Measurements from ENCODE around the gene ARMC9. TPM values are rescaled to one million over a fixed set of nuclear protein-coding genes. Genes with fewer than 3 reads are reported as not detected.

Gene ARMC9
- total RNA-seq, 1 donor from 2014 or later = 27.5 TPM

DNA sequence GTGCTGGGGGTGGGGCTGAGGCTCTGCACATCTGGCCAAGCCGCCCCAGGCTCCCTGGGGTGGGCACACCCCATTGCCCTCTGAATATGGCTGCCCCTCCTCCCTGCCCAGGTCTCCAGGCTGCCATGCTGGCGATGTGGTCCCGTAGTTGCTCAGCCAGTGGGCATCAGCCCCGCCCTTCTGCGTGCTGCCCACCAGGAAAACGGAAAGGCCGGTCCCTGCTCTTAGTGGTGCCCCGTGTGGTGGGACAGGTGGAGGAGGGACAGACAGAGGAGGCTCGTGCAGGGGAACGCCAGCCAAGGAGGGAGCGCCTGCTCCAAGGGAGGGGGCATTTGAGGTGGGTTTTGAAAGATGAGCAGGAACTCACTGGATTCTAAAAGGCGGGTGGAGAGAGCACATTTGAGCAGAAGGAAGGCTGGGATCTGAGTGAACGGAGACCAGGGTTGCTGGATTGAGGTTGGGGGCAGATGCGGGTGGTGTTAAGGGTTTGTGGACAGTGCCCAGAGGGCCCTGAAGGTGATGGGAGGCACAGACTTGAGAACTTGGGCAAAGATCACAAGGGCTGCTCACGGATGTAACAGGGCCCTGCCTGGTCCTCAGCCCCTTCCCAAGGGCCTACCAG is 190.4 kb downstream of the ARMC9 start:
- TF ChIP-seq, protein P1, sequence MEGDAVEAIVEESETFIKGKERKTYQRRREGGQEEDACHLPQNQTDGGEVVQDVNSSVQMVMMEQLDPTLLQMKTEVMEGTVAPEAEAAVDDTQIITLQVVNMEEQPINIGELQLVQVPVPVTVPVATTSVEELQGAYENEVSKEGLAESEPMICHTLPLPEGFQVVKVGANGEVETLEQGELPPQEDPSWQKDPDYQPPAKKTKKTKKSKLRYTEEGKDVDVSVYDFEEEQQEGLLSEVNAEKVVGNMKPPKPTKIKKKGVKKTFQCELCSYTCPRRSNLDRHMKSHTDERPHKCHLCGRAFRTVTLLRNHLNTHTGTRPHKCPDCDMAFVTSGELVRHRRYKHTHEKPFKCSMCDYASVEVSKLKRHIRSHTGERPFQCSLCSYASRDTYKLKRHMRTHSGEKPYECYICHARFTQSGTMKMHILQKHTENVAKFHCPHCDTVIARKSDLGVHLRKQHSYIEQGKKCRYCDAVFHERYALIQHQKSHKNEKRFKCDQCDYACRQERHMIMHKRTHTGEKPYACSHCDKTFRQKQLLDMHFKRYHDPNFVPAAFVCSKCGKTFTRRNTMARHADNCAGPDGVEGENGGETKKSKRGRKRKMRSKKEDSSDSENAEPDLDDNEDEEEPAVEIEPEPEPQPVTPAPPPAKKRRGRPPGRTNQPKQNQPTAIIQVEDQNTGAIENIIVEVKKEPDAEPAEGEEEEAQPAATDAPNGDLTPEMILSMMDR (IDR thresholded peaks at IDR 0.05; ENCODE audit: insufficient read depth, low read length, poor library complexity, severe bottlenecking) = no peak
- Histone ChIP-seq H3K27me3 (ENCODE audit: control insufficient read depth, insufficient read depth, low read length) (no peaks in the 10 kb centered on the region), H3K36me3 (ENCODE audit: control insufficient read depth, insufficient read depth, low read length) (no peaks in the 10 kb centered on the region), H3K4me3 (ENCODE audit: low read depth, low read length) (no peak overlapping the region)
- DNase-seq (ENCODE audit: low read depth) = no peak

DNA sequence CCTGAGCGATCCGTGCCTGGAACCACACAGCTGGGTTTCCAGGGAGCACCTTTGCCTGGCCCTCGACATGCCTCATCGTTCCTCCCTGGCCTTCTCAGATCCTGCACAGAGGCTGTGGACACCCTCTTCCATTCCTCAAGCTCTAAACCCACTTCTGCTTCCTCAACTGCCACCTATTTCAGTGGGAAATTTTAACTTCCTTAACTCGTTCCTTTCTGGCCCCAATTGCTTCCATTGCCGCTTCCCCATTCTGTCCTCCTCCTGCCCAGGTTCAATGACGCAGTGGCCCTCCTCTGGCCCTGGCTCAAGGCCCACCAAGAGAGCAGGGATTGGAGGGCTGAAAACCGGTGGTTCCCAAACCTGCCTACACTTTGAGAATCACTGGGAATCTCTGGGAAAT is 192.2 kb downstream of the ARMC9 start:
- no peaks in the 10 kb centered on the region for H3K36me3 ChIP-seq (ENCODE audit: control insufficient read depth, insufficient read depth, low read length)
- DNase-seq (ENCODE audit: low read depth) = no peak
- H3K4me3 ChIP-seq (ENCODE audit: low read depth, low read length) = no peak overlapping the region
- H3K27me3 ChIP-seq (ENCODE audit: control insufficient read depth, insufficient read depth, low read length) = peaks cover 4% of the 10 kb centered on the region
- TF ChIP-seq, protein P1 (IDR thresholded peaks at IDR 0.05; ENCODE audit: insufficient read depth, low read length, poor library complexity, severe bottlenecking) = no peak

DNA sequence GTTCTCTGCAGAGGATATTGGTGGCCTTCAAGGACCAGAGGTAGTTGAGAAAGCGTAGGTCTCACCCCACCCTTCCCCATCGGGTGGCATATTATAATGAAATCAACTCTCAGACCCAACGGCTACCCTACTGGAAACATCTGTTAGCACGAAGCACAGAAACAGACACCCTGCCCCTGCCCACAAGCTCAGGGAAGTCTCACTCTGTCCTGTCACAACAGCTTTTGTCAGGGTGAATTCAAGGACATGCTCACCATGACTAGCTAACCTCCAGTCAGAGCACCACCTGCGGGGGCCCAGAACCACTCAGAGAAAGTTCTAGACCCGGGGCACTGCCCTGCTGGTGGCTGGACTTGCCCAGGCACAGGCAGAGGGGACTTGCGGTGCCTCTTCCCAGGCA is 193.6 kb downstream of the ARMC9 start:
- no peak overlapping the region for H3K4me3 ChIP-seq (ENCODE audit: low read depth, low read length)
- TF ChIP-seq, protein P1 (IDR thresholded peaks at IDR 0.05; ENCODE audit: insufficient read depth, low read length, poor library complexity, severe bottlenecking) = no peak
- no peaks in the 10 kb centered on the region for H3K36me3 ChIP-seq (ENCODE audit: control insufficient read depth, insufficient read depth, low read length)
- H3K27me3 ChIP-seq (ENCODE audit: control insufficient read depth, insufficient read depth, low read length) = peaks cover 11% of the 10 kb centered on the region
- no peak for DNase-seq (ENCODE audit: low read depth)

DNA sequence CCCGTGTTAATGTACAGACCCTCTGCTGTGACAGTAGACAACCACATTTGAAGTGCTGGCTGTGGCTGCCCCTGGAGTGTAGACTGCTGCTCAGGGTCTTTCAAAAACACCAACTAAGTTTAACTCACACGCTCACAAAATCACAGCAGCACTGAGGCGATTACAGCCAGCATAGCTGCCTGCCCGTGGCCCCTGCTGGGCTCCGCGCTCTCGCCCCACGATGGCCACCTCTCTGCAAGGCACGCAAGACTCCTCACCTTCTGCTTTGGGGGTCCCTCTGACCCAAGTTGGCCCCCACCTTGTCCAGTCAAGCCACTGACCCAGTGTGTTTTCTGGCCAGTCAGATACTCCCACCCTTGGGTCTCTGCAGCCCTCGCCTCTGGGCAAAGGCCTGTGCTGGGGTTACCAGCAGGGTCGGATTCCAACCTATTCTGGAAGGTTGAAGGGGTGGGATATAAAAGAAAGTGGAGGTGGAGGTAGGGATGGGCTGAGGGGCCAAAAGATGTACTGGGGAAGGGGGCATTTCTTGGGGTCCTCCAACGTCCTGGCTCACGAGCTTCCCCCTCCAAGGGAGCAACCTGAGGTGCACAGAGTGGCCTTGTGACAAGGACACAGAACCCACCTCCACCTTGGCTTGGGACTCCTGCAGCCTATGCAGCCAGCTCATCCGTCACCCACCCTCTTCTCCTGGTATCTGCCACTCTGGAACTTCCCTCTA is 194.2 kb downstream of the ARMC9 start:
- TF ChIP-seq, protein P1 (IDR thresholded peaks at IDR 0.05; ENCODE audit: insufficient read depth, low read length, poor library complexity, severe bottlenecking) = no peak
- Histone ChIP-seq H3K4me3 (ENCODE audit: low read depth, low read length) (no peak overlapping the region), H3K27me3 (ENCODE audit: control insufficient read depth, insufficient read depth, low read length) (peaks cover 11% of the 10 kb centered on the region), H3K36me3 (ENCODE audit: control insufficient read depth, insufficient read depth, low read length) (no peaks in the 10 kb centered on the region)
- DNase-seq (ENCODE audit: low read depth) = no peak

DNA sequence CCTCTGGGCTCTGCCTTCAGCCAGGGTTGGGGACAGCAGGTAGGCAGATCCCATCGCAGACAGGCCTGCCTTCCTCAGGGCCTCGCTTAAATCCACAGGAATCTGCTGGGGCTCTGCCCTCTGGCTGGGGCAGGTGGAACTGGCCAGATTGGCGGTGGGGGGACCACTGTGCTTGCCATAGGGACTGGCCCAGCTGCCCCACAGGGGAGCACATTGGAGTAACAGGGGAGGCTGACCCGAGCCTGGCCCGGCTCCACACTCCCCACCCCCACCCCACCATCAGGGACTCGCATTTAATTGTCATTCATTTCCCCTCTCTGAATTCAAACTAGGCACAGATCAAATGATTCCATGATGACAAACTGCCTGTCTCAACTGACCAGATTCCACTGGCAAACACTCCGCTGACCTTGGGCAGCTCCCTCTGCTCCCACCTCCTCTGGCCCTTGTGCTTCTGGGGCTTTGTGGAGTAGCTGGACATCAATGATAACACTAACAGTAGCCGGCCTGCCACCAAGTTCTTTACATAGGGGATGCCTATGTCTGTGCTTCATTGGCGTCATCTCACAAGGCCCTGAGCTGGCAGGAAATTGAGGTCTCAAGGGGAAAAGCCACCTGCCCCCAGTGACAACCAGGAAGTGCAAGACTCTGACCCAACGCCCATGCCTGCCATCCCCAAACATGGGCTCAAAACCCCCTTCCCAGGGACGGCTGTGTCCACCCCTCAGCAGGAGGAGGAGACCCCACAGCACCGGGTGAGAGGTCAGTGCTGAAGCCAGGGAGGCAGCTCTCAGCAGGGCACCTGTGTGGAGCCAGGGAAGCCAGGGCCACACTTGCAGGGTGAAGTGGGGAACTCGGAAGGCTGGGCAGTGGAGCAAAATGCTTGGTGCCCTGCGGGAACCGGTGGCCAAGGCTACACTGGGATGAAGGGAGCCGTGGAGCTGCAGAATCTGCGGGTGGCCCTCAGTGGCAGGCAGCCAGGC is 195.0 kb downstream of the ARMC9 start:
- no peak for DNase-seq (ENCODE audit: low read depth)
- Histone ChIP-seq H3K36me3 (ENCODE audit: control insufficient read depth, insufficient read depth, low read length) (no peaks in the 10 kb centered on the region), H3K4me3 (ENCODE audit: low read depth, low read length) (no peak overlapping the region), H3K27me3 (ENCODE audit: control insufficient read depth, insufficient read depth, low read length) (peaks cover 11% of the 10 kb centered on the region)
- TF ChIP-seq, protein P1 (IDR thresholded peaks at IDR 0.05; ENCODE audit: insufficient read depth, low read length, poor library complexity, severe bottlenecking) = peak; percentile 36
